Measurements from ENCODE around the gene STYXL1. TPM values are rescaled to one million over a fixed set of nuclear protein-coding genes. Genes with fewer than 3 reads are reported as not detected.
"Not testable (repeated sequence)": the region's sequence is repeated elsewhere in the genome, so short reads cannot be mapped to it uniquely, and the experiment has no call there.

Gene STYXL1
- total RNA-seq, 8 experiments from 2014 or later: 33.3 to 63.4 (median 42.4) TPM

DNA sequence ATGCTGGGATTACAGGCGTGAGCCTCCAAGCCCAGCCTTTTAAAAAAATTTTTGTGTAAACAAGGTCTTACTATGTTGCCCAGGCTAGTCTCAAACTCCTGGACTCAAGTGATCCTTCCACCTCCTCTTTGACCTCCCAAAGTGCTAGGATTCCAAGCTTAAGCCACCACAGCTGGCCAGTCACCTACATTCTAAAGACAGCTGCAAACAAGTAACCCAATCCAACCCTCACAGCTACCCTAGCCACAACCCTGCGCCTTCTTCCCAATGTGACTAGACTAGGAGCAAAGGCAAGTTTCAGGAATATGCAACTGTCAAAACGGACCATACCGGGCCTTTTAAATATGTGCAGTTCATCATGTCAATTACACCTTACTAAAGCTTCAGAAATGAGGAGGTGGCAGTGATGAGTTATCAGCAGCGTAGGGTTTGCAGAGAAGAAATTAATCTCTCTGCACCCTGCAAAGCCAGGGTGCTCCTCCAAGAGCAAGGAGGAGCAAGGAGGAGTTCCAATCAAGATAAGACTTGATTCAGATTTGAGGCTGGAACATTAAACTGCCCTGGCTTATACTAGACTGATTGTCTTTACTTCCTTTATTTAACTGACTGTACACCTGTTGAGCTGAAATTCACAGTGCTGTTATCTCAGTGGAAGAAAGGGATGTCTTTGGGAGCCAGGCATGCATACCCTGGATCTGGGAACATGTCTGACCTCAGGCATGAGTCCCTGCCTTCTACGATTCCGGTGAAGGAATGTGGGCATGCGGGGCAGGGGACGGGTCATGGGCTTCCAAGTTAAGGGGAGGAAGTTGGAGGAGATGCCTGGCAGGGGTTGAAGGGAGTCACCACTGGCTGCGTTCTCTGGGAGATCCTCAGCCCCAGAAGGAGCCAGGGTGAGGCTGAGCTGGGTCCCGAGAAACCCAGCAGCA lies 37.9 kb downstream of the STYXL1 start:
- in situ Hi-C loops (cut with MboI; ENCODE audit: low pct_unique_long_range_greater_than_20kb in 2 of 9, low sequenced_read_pairs in 9 of 9, unreplicated experiment in 9 of 9): loop anchor here in 2 of 9 experiments (10.0 to 25.0 kb wide), 2 partner anchors 145 to 148 kb away; no protein-coding TSS in a partner anchor
- no peak for ATAC-seq (replicated peaks in 6 of 8)
- no peak overlapping the region for H3K4me3 ChIP-seq
- H3K27ac ChIP-seq: no peak overlapping the region
- 47 to 100% (median 90%) methylated on average over 2 to 7 of the region's 11 CpGs; no CpG with 5 or more reads in 1 of the 10 experiments for WGBS, 10 experiments
- no peaks in the 10 kb centered on the region for H3K4me1 ChIP-seq (replicated peaks in 1 of 2)

DNA sequence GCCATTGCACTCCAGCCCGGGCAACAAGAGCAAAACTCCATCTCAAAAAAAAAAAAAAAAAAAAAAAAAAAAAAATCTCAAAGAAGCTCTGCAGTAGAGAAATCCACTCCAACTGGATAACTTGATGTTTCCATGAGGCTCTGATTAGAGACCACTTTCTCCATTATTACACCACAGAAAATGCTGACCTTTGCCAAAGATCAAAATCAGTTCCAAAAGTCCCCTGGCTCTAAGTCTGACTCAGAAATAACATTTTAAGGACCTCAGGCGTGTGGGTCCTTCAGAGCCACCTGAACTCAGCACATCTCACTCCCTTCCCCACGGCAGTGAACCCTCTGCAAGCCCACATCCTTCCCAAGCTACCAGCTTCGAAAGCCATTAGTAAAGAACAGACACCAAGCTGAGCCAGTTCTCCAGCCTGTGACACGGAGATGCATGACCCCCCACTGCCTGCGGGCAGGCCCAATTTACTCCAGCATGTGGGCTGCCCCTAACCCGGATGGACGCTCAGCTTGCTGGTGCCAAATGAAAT lies 39.6 kb downstream of the STYXL1 start:
- in situ Hi-C loops (cut with MboI; ENCODE audit: low pct_unique_long_range_greater_than_20kb in 2 of 9, low sequenced_read_pairs in 9 of 9, unreplicated experiment in 9 of 9): loop anchor here in 1 of 9 experiments (25.0 kb wide), 1 partner anchor 146 kb away; no protein-coding TSS in a partner anchor
- Histone ChIP-seq H3K4me1 (replicated peaks in 1 of 2) (no peaks in the 10 kb centered on the region), H3K4me3 (no peak overlapping the region), H3K27ac (no peak overlapping the region)
- no peak for ATAC-seq (replicated peaks in 6 of 8)
- WGBS, 10 experiments: 60 to 94% (median 85%) methylated on average over 1 to 6 of the region's 8 CpGs; no CpG with 5 or more reads in 3 of the 10 experiments

DNA sequence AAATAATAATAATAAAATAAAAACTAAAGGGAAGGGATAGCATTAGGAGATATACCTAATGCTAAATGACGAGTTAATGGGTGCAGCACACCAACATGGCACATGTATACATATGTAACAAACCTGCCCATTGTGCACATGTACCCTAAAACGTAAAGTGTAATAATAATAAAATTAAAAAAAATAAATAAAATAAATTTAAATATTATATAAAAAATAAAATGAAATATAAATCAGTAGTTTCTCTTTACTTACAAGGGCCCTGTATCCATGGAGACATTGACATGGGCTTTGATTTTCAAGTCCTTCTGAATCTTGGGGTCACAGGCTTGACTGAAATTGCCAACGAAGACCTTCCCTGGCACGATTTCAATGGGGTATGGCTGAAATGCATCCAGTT lies 42.8 kb downstream of the STYXL1 start:
- 76 to 100% (median 96%) methylated on average over 1 to 4 of the region's 4 CpGs; no CpG with 5 or more reads in 1 of the 10 experiments for WGBS, 10 experiments
- not testable (repeated sequence) for H3K4me3 ChIP-seq; H3K27ac ChIP-seq; ATAC-seq (replicated peaks in 6 of 8); H3K4me1 ChIP-seq (replicated peaks in 1 of 2)
- in situ Hi-C loops (cut with MboI; ENCODE audit: low pct_unique_long_range_greater_than_20kb in 2 of 9, low sequenced_read_pairs in 9 of 9, unreplicated experiment in 9 of 9): loop anchor here in 1 of 9 experiments (25.0 kb wide), 1 partner anchor 143 kb away; no protein-coding TSS in a partner anchor

DNA sequence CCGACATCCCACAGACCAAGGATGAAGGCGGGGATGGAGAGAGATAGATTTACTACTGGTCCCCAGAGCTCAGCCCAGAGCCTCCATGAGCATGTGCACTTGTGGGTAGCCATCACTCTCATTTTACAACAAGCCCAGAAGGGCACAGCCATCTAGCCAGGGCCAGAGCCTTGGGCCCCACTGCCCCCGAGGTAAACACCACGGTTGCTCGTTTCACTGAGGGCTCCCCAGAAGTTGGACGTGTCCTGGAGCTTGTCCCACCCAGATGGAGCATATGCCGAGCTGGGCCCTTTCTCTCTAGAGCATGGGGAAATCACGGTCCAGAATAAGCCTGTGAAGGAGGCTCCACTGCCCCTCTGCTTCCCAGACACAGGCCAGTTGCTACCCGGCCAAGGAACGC lies 44.4 kb downstream of the STYXL1 start:
- no peak for ATAC-seq (replicated peaks in 6 of 8)

DNA sequence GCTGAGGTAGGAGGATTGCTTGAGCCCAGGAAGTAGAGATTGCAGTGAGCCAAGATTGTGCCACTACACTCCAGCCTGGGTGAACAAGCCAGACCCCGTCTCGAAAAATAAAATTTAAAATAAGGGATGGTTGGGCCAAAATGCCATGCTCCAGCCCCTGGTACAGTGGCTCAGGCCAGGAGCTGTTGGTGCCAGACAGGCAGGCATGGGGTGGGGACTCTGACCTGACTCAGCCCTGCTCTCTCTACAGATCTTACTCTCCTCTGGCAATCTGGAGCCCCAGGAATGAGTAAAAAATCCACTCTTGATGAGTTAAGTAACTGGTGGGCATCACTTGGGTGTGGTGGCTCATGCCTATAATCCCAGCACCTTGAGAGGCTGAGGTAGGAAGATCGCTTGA lies 45.0 kb downstream of the STYXL1 start:
- 90 to 100% (median 100%) methylated on average over 1 to 2 of the region's 3 CpGs; no CpG with 5 or more reads in 4 of the 10 experiments for WGBS, 10 experiments
- Histone ChIP-seq H3K4me1 (replicated peaks in 1 of 2) (no peaks in the 10 kb centered on the region), H3K27ac (no peak overlapping the region), H3K4me3 (no peak overlapping the region)
- in situ Hi-C loops (cut with MboI; ENCODE audit: low pct_unique_long_range_greater_than_20kb in 2 of 9, low sequenced_read_pairs in 9 of 9, unreplicated experiment in 9 of 9): loop anchor here in 1 of 9 experiments (25.0 kb wide), 1 partner anchor 141 kb away; no protein-coding TSS in a partner anchor
- ATAC-seq (replicated peaks in 6 of 8): no peak

More for the DNA sequence above, 44.4 kb downstream of the STYXL1 start:
- in situ Hi-C loops (cut with MboI; ENCODE audit: low pct_unique_long_range_greater_than_20kb in 2 of 9, low sequenced_read_pairs in 9 of 9, unreplicated experiment in 9 of 9): loop anchor here in 1 of 9 experiments (25.0 kb wide), 1 partner anchor 141 kb away; no protein-coding TSS in a partner anchor
- 92 to 100% (median 100%) methylated on average over 2 to 7 of the region's 10 CpGs; no CpG with 5 or more reads in 5 of the 10 experiments for WGBS, 10 experiments
- Histone ChIP-seq H3K4me1 (replicated peaks in 1 of 2) (no peaks in the 10 kb centered on the region), H3K27ac (no peak overlapping the region), H3K4me3 (no peak overlapping the region)

DNA sequence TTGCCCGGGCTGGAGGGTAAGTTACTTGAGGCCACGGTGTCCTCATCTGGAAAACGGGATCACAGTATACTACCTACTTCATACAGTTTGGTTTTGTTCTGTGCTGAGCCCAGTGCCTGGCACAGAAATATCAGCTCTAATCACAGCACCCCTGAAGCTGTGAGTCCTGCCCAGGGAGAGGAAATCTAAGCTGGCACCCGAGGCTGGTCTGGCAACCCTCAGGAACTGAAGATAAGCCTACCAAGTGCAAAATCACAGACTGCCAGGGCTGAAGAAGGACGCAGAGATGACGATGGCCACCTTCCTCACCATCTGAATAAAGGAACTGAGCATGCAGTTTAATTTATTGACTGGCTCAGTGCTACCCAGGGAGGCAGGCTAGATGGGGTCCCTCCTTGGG lies 45.7 kb downstream of the STYXL1 start:
- whole genome bisulfite sequencing, 10 experiments: 88 to 100% (median 100%) methylated on average over 1 to 6 of the region's 6 CpGs; no CpG with 5 or more reads in 5 of the 10 experiments
- no peak for ATAC-seq (replicated peaks in 6 of 8)
- Histone ChIP-seq H3K4me1 (replicated peaks in 1 of 2) (no peaks in the 10 kb centered on the region), H3K27ac (no peak overlapping the region), H3K4me3 (no peak overlapping the region)
- in situ Hi-C loops (cut with MboI; ENCODE audit: low pct_unique_long_range_greater_than_20kb in 2 of 9, low sequenced_read_pairs in 9 of 9, unreplicated experiment in 9 of 9): loop anchor here in 1 of 9 experiments (25.0 kb wide), 1 partner anchor 140 kb away; no protein-coding TSS in a partner anchor

DNA sequence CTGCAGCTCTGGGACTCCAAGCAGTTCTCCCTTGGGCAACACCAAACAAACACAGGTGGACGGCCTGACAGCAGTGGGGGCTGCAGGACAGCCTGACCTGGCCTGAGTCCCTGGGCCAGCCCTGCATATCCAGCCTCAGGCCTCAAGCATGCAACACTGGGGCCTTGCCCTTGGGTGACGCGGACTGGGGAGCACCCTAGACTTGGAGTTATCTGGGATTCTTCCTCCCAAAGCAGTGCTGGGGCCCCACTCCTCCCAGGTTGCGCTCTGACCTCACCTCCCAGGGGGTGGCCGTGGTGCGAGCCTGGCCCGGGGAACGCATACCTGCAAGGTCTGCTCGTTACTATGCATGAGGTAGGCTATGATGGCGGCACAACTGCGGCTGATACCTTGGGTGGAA lies 47.2 kb downstream of the STYXL1 start:
- Histone ChIP-seq H3K27ac (no peak overlapping the region), H3K4me3 (no peak overlapping the region), H3K4me1 (replicated peaks in 1 of 2) (no peaks in the 10 kb centered on the region)
- no peak for ATAC-seq (replicated peaks in 6 of 8)
- in situ Hi-C loops (cut with MboI; ENCODE audit: low pct_unique_long_range_greater_than_20kb in 2 of 9, low sequenced_read_pairs in 9 of 9, unreplicated experiment in 9 of 9): loop anchor here in 1 of 9 experiments (25.0 kb wide), 1 partner anchor 138 kb away; no protein-coding TSS in a partner anchor
- WGBS, 10 experiments: 87 to 100% (median 100%) methylated on average over 2 to 6 of the region's 11 CpGs; no CpG with 5 or more reads in 7 of the 10 experiments

DNA sequence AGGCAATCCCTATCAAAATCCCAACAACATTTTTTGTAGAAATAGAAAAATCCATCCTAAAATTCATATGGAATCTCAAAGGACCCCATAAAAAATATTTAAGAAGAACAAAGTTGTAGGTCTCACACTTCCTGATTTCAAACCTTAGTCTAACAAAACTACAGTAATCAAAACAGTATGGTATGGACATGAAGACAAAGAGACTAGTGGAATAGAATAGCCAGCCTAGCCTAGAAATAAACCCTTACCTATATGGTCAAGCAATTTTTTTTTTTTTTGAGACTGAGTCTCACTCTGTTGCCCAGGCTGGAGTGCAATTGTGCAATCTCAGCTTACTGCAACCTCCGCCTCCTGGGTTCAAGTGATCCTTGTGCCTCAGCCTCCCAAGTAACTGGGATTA lies 49.8 kb downstream of the STYXL1 start:
- Histone ChIP-seq H3K27ac (no peak overlapping the region), H3K4me3 (no peak overlapping the region), H3K4me1 (replicated peaks in 1 of 2) (peaks cover 8 to 9% of the 10 kb centered on the region in 2 donors)
- ATAC-seq (replicated peaks in 6 of 8): no peak
- WGBS, 10 experiments: 80 to 100% (median 100%) methylated on average over 1 of the region's 1 CpG; no CpG with 5 or more reads in 5 of the 10 experiments
- in situ Hi-C loops (cut with MboI; ENCODE audit: low pct_unique_long_range_greater_than_20kb in 2 of 9, low sequenced_read_pairs in 9 of 9, unreplicated experiment in 9 of 9): no loop called here

DNA sequence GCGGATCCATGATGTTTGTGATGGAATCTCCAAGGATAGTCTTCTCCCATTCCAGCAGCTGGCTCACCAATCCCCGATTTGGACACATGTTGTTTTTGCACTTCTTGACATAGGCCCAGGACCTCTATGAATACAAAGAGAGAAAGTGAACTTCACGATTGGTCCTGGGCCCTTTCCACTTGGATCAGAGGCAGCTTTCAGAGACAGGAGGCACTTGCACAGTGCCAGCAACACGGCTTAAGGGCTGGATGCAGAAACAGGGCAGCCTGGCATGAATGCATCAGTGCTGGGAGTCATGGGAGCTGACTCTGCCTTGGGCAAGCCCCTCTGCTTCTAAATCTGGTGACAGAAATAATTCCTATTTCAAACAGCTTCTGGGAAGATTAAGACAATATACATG lies 51.3 kb downstream of the STYXL1 start:
- 49 to 100% (median 80%) methylated on average over 1 to 3 of the region's 4 CpGs; no CpG with 5 or more reads in 7 of the 10 experiments for WGBS, 10 experiments
- Histone ChIP-seq H3K27ac (no peak overlapping the region), H3K4me1 (replicated peaks in 1 of 2) (peaks cover 9 to 10% of the 10 kb centered on the region in 2 donors), H3K4me3 (no peak overlapping the region)
- in situ Hi-C loops (cut with MboI; ENCODE audit: low pct_unique_long_range_greater_than_20kb in 2 of 9, low sequenced_read_pairs in 9 of 9, unreplicated experiment in 9 of 9): no loop called here
- no peak for ATAC-seq (replicated peaks in 6 of 8)

DNA sequence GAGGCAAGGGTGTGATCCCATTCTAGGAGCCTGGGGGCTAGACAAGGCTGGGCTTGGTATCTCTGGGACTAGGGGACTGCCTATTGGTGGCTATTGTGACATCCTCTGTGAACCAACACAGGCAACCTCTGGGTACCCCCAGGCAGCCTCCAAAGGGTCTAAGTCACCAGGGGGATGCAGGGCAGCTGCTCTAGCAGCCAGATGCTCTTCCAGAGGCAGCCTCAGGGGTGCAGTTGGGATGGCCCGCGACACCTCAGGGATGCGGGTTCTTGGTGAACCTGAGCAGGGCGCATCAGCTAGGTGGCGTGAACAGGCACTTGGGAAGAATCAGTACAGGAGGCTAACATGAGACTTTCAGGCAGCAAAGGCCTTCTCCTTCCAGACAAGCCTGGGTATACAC lies 51.8 kb downstream of the STYXL1 start:
- Histone ChIP-seq H3K4me3 (no peak overlapping the region), H3K27ac (no peak overlapping the region), H3K4me1 (replicated peaks in 1 of 2) (peaks cover 9 to 12% of the 10 kb centered on the region in 2 donors)
- no CpG with 5 or more reads among the region's 5 CpGs for WGBS, 10 experiments
- ATAC-seq (replicated peaks in 6 of 8): no peak
- in situ Hi-C loops (cut with MboI; ENCODE audit: low pct_unique_long_range_greater_than_20kb in 2 of 9, low sequenced_read_pairs in 9 of 9, unreplicated experiment in 9 of 9): no loop called here

DNA sequence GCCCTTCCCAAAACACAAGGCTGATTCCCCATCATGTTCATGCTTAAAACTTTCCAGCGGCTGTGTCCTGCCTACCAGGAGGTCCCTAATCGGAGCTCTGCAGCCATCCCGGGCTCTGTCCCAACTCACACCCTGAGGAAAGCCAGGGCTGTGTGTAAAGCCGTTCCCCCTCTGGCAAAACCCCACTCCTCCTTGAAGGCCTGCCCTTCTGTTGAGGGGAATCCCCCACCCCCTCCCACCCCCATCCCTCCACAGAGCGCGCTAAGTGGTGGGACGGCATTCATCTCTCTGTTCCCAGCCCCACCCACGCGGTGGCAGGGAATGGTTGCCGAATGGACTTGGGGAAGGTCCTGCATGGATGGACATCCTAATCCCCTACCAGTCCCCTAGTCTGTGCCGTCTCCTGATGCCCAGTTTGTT lies 52.7 kb downstream of the STYXL1 start:
- peaks cover 9 to 16% of the 10 kb centered on the region in 2 donors for H3K4me1 ChIP-seq (replicated peaks in 1 of 2)
- no peak for ATAC-seq (replicated peaks in 6 of 8)
- in situ Hi-C loops (cut with MboI; ENCODE audit: low pct_unique_long_range_greater_than_20kb in 2 of 9, low sequenced_read_pairs in 9 of 9, unreplicated experiment in 9 of 9): no loop called here
- 49 to 80% (median 60%) methylated on average over 1 to 3 of the region's 11 CpGs; no CpG with 5 or more reads in 7 of the 10 experiments for WGBS, 10 experiments
- peak overlapping the region; percentile 56 to 72 (median 70) for H3K4me3 ChIP-seq
- peak overlapping the region; percentile 3 to 58 for H3K27ac ChIP-seq

DNA sequence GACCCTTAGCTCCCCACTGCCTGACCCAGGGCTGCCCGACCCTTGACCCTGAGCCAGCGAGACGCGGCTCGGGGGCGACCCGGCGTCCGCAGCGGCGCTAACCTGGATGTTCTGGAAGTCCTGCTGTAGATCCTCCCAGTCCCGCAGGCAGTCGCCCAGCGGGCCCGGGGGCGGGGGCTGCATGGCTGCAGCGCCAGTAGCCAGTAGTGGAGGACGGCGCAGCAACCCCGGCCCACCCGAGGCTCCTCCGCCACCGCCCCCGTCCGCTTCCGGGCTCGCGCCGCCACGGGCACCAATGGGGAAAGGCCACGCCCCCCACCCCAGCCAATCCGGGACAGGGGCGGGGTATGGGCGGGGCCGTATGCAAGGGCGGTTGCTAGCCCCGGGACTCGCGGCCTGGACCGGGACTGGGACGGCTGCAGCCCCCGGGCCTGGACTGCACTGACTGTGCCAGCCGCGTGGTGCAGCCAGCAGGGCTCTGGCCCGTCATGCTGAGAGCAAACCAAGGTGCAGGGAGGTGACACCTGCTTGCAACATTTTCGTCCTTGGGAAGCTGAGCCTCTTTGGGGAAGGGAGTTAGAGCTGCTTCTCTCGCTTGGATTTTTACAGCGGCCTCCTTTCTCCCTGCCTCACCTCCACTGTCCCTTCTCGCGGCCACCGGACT lies 53.3 kb downstream of the STYXL1 start, which contains the start of gene TMEM120A:
Gene TMEM120A (minus strand): TSS at position 208 of the 664 bp plus-strand sequence. CDS start 25 bp downstream, at position 183.
- WGBS, 10 experiments: 0 to 20% (median 5%) methylated on average over 1 to 9 of the region's 51 CpGs; no CpG with 5 or more reads in 7 of the 10 experiments
- in situ Hi-C loops (cut with MboI; ENCODE audit: low pct_unique_long_range_greater_than_20kb in 2 of 9, low sequenced_read_pairs in 9 of 9, unreplicated experiment in 9 of 9): no loop called here
- H3K4me1 ChIP-seq (replicated peaks in 1 of 2): peaks cover 9 to 16% of the 10 kb centered on the region in 2 donors
- peak; percentile 86 to 94 (median 90) for ATAC-seq (replicated peaks in 6 of 8)
- H3K27ac ChIP-seq: peak within 1 kb of the TSS; percentile 40 to 71
- H3K4me3 ChIP-seq: peak within 1 kb of the TSS; percentile 56 to 72 (median 70)
